GM12878 (cell line): ENCODE measurements around the gene IL22RA2. TPM values are rescaled to one million over a fixed set of nuclear protein-coding genes. Genes with fewer than 3 reads are reported as not detected.

Experiments
- ATAC-seq: fragments of 200-7000 bp; cut with Tn5 transposase; 3 replicates; pipeline ENCODE4 v1.9.1; 2020; ENCODE audit warnings: mild to moderate bottlenecking, moderate library complexity
- BruUV-seq: library from RNA; stranded (reverse); fragments of 400-500 nt; replicated peaks from 2 replicates; lab custom pipeline; 2021; lab: Mats Ljungman, UMichigan
- CTCF ChIA-PET: fragments of 300-600 bp; sonication (Branson Sonifier 250); formaldehyde crosslinking; extraction: SDS; loops from one replicate; lab custom pipeline; 2021; ENCODE audit warnings: inconsistent platforms; lab: Yijun Ruan, JAX
- POLR2A ChIA-PET: fragments of 350-600 bp; formaldehyde crosslinking; extraction: SDS; loops from one replicate; lab custom pipeline; 2021; ENCODE audit warnings: inconsistent platforms; lab: Charles Lee
- RAD21 ChIA-PET: fragments of 300-600 bp; sonication (Branson Sonifier 250); formaldehyde crosslinking; loops from one replicate; lab custom pipeline; 2023; ENCODE audit warnings: antibody characterized with exemption; ENCODE audit not compliant: unreplicated experiment; lab: Charles Lee
- SMC1A ChIA-PET: fragments of 300-600 bp; sonication (Branson Sonifier 250); formaldehyde crosslinking; loops from one replicate; lab custom pipeline; 2023; ENCODE audit not compliant: unreplicated experiment, uncharacterized antibody; lab: Charles Lee
- DNase-seq: peaks from one replicate; pipeline ENCODE4 v3.0.0-alpha.2; 2011; ENCODE audit warnings: low read depth, low spot score
- FAIRE-seq: peaks from 3 replicates; lab custom pipeline; 2011; peaks lifted over from hg19 to GRCh38; lab: Jason Lieb, UNC
- H2AFZ ChIP-seq: 2 replicates; pipeline ENCODE4 v1.6.0; 2011; ENCODE audit warnings: low read depth, low read length, control low read depth; ENCODE audit not compliant: control insufficient read depth
- H3K27ac ChIP-seq: 2 replicates; pipeline ENCODE4 v1.5.1; 2011; ENCODE audit warnings: control low read depth; ENCODE audit not compliant: control insufficient read depth, insufficient read depth
- H3K27me3 ChIP-seq, 2 experiments: replicated peaks in 1 of 2; 2 replicates each; pipeline versions ENCODE4 v1.6.0 to v1.6.1; 2011; ENCODE audit warnings: low read length in 1 of 2; ENCODE audit not compliant: control insufficient read depth in 2 of 2, insufficient read depth in 2 of 2
- H3K36me3 ChIP-seq, 2 experiments: 2 replicates each; pipeline ENCODE4 v1.5.1; 2011; ENCODE audit warnings: low read length in 1 of 2; ENCODE audit not compliant: control insufficient read depth in 2 of 2, insufficient read depth in 2 of 2
- H3K4me1 ChIP-seq: 2 replicates; pipeline ENCODE4 v1.6.1; 2011; ENCODE audit warnings: mild to moderate bottlenecking, low read length, moderate library complexity, mixed read lengths; ENCODE audit not compliant: control insufficient read depth, insufficient read depth
- H3K4me2 ChIP-seq: 2 replicates; pipeline ENCODE4 v1.6.0; 2011; ENCODE audit warnings: control low read depth; ENCODE audit not compliant: control insufficient read depth, insufficient read depth
- H3K4me3 ChIP-seq: fragments of 200-600 bp; sonication (generic); 2 replicates; pipeline ENCODE4 v1.5.1; 2016
- H3K79me2 ChIP-seq: 2 replicates; pipeline ENCODE4 v1.6.0; 2011; ENCODE audit warnings: low read length; ENCODE audit not compliant: control insufficient read depth, insufficient read depth
- H3K9ac ChIP-seq: 2 replicates; pipeline ENCODE4 v1.8.0; 2011; ENCODE audit warnings: low read length, control low read depth, mixed read lengths; ENCODE audit not compliant: control insufficient read depth, insufficient read depth
- H3K9me3 ChIP-seq: replicated peaks from 3 replicates; pipeline ENCODE4 v1.5.1; 2011; ENCODE audit warnings: mild to moderate bottlenecking, low read length; ENCODE audit not compliant: control insufficient read depth, insufficient read depth
- H4K20me1 ChIP-seq: 2 replicates; pipeline ENCODE4 v1.6.0; 2011; ENCODE audit not compliant: control insufficient read depth, insufficient read depth
- KDM1A ChIP-seq: fragments of 200-600 bp; sonication (generic); IDR thresholded peaks from 2 replicates; pipeline ENCODE4 v1.6.1; 2016; ENCODE audit warnings: borderline replicate concordance
- MYB ChIP-seq: fragments of 150-350 bp; IDR thresholded peaks from 2 replicates; pipeline ENCODE4 v1.6.1; 2014; ENCODE audit warnings: mild to moderate bottlenecking, low read depth, low read length, borderline replicate concordance
- POLR2A ChIP-seq: IDR thresholded peaks from 2 replicates; pipeline ENCODE4 v1.6.1; 2011; ENCODE audit warnings: low read depth, mild to moderate bottlenecking, low read length
- POU2F2 ChIP-seq: IDR thresholded peaks from 3 replicates; pipeline ENCODE4 v1.6.1; 2011; ENCODE audit warnings: low read depth, mild to moderate bottlenecking, low read length, borderline replicate concordance
- TAF1 ChIP-seq: IDR thresholded peaks from 2 replicates; pipeline ENCODE4 v1.6.1; 2011; ENCODE audit warnings: mild to moderate bottlenecking, low read depth, low read length, borderline replicate concordance
- in situ Hi-C: fragments of 300-500 bp; cut with MboI; formaldehyde crosslinking; loops from 9 replicates; pipeline ENCODE4 v1.14.3; 2018; ENCODE audit warnings: mixed read lengths
- intact Hi-C: fragments of 100-400 bp; cut with micrococcal nuclease; formaldehyde crosslinking; loops from one replicate; pipeline ENCODE4 v1.14.2; 2022; ENCODE audit not compliant: unreplicated experiment
- polyA plus RNA-seq, 11 experiments: library from polyadenylated mRNA; depleted of rRNA in 4 of 11; unstranded in 6 of 11; stranded (reverse) in 5 of 11; fragments of >200 nt; fragmentation: Nextera tagmentation in 4 of 11; fragmentation: Illumina TruSeq in 1 of 11; extraction: Ambion mirVana in 4 of 11; extraction: Trizol in 1 of 11; gene quantifications; 1 replicate in 1 of 11; 2 replicates in 10 of 11; pipeline versions ENCODE4 v1.2.1 to v1.2.3, GENCODE V29; 2011 to 2016; ENCODE audit warnings: inconsistent platforms in 2 of 11, missing spikeins in 2 of 11, low read depth in 1 of 11
- total RNA-seq, 4 experiments: library from RNA; depleted of rRNA in 3 of 4; stranded (reverse); fragments of >200 nt in 3 of 4; fragmentation: Illumina TruSeq in 1 of 4; extraction: Trizol in 1 of 4; gene quantifications; 2 replicates each; pipeline versions ENCODE4 v1.2.1 to v1.2.3, GENCODE V29; 2013 to 2021
- TF ChIP-seq, protein P1 (sequence below): IDR thresholded peaks from 2 replicates; pipeline ENCODE4 v1.6.1; 2011; ENCODE audit warnings: borderline replicate concordance, low read depth, mild to moderate bottlenecking, moderate library complexity, low read length; ENCODE audit not compliant: insufficient read depth, poor library complexity, severe bottlenecking
- TF ChIP-seq, protein P2 (sequence below): fragments of 450-650 bp; IDR thresholded peaks from 2 replicates; pipeline ENCODE4 v1.6.1; 2017; ENCODE audit warnings: mild to moderate bottlenecking, low read depth, inconsistent platforms; ENCODE audit not compliant: poor library complexity, severe bottlenecking

The IL22RA2 gene
- total and polyA plus RNA-seq, 10 of the 15 experiments (the other 5 are each of a cell fraction or from before 2014, with no cell fraction given) = 0.05 to 0.22 (median 0.09) TPM; not detected in 3

- intact Hi-C loops (no loop called here), in situ Hi-C loops (loop anchor here (5.0 kb wide), 1 partner anchor 114 kb away; no protein-coding TSS in a partner anchor)
- ChIA-PET CTCF (interaction anchor here (0.8 to 3.1 kb wide), 9 partner anchors 12 to 139 kb away, joined by 3 to 14 read pairs (median 4); no protein-coding TSS in a partner anchor), RAD21 (interaction anchor here (0.8 to 8.0 kb wide), 15 partner anchors 10 to 120 kb away, joined by 3 to 68 read pairs (median 5); partner anchors contain the start of gene IL22RA2), POLR2A (interaction anchor here (0.6 to 4.9 kb wide), 13 partner anchors 9 to 122 kb away, joined by 3 to 37 read pairs (median 6); no protein-coding TSS in a partner anchor), SMC1A (interaction anchor here (0.6 to 7.9 kb wide), 22 partner anchors 11 to 446 kb away, joined by 3 to 89 read pairs (median 5); no protein-coding TSS in a partner anchor)
- Histone ChIP-seq H3K4me3 (peak overlapping the region; percentile 91), H3K27me3 (no peaks in the 10 kb centered on the region), H3K9me3 (peaks cover 11% of the 10 kb centered on the region), H3K9ac (peak overlapping the region; percentile 86), H4K20me1 (no peaks in the 10 kb centered on the region), H3K4me1 (peaks cover 9% of the 10 kb centered on the region; the same call in 1 of the 2 replicates), H3K27ac (peak overlapping the region; percentile 94), H3K4me2 (peak overlapping the region; percentile 78), H3K36me3 (peaks cover 2 to 17% of the 10 kb centered on the region in 2 experiments; a peak in 3 of 4 replicates), H2AFZ (no peak overlapping the region), H3K79me2 (peaks cover 89% of the 10 kb centered on the region)
- BruUV-seq = no TSS peak
- FAIRE-seq (no peak), ATAC-seq (peak; percentile 7; the same call in 1 of the 3 replicates), DNase-seq (no peak)
- TF ChIP-seq, protein P1, sequence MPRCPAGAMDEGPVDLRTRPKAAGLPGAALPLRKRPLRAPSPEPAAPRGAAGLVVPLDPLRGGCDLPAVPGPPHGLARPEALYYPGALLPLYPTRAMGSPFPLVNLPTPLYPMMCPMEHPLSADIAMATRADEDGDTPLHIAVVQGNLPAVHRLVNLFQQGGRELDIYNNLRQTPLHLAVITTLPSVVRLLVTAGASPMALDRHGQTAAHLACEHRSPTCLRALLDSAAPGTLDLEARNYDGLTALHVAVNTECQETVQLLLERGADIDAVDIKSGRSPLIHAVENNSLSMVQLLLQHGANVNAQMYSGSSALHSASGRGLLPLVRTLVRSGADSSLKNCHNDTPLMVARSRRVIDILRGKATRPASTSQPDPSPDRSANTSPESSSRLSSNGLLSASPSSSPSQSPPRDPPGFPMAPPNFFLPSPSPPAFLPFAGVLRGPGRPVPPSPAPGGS = no peak
- TF ChIP-seq TAF1 (no peak), MYB (no peak), KDM1A (no peak), POLR2A (0 out of 2 replicates have a peak, but pooled peaks have one; percentile 20), POU2F2 (no peak)
- TF ChIP-seq, protein P2, sequence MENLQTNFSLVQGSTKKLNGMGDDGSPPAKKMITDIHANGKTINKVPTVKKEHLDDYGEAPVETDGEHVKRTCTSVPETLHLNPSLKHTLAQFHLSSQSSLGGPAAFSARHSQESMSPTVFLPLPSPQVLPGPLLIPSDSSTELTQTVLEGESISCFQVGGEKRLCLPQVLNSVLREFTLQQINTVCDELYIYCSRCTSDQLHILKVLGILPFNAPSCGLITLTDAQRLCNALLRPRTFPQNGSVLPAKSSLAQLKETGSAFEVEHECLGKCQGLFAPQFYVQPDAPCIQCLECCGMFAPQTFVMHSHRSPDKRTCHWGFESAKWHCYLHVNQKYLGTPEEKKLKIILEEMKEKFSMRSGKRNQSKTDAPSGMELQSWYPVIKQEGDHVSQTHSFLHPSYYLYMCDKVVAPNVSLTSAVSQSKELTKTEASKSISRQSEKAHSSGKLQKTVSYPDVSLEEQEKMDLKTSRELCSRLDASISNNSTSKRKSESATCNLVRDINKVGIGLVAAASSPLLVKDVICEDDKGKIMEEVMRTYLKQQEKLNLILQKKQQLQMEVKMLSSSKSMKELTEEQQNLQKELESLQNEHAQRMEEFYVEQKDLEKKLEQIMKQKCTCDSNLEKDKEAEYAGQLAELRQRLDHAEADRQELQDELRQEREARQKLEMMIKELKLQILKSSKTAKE = no peak
Measured at GRCh38 chr6:137216106-137216505, 42.7 kb upstream of the IL22RA2 start.
